Skin of body (tissue), 2 donors: ENCODE results near the gene NRK. TPM values are rescaled to one million over a fixed set of nuclear protein-coding genes. Genes with fewer than 3 reads are reported as not detected.
"Not testable (repeated sequence)": the region's sequence is repeated elsewhere in the genome, so short reads cannot be mapped to it uniquely, and the experiment has no call there.

Experiments used
- DNase-seq: peaks from one replicate; lab custom pipeline; 2025; lab: John Stamatoyannopoulos, UW
- total RNA-seq: library from RNA; depleted of rRNA; stranded (reverse); fragments of >200 nt; gene quantifications from one replicate; pipeline ENCODE4 v1.2.3, GENCODE V29; 2014

The NRK gene
- 36.1 TPM for total RNA-seq

- no peak for DNase-seq
Observed at GRCh38 chrX:105822138-105823091, at the start of gene NRK. TSS of gene NRK (plus strand) at chrX:105822539. CDS start at chrX:105822846, 307 bp downstream.

- DNase-seq = peak; percentile 20
Observed at GRCh38 chrX:105773801-105774200, 48.5 kb upstream of the NRK start.

- no peak for DNase-seq
Observed at GRCh38 chrX:105775679-105776078, 46.7 kb upstream of the NRK start.

GRCh38 chrX:105781804-105782203 is 40.5 kb upstream of the NRK start:
- DNase-seq = peak; percentile 76

- not testable (repeated sequence) for DNase-seq
Observed at GRCh38 chrX:105796877-105797276, 25.5 kb upstream of the NRK start.

- no peak for DNase-seq
Observed at GRCh38 chrX:105803891-105804290, 18.4 kb upstream of the NRK start.

- DNase-seq = not testable (repeated sequence)
Observed at GRCh38 chrX:105805655-105806054, 16.7 kb upstream of the NRK start.

- no peak for DNase-seq
Observed at GRCh38 chrX:105816517-105816916, 5.8 kb upstream of the NRK start.

GRCh38 chrX:105820247-105820646 is 2.1 kb upstream of the NRK start:
- DNase-seq = no peak

- DNase-seq = peak; percentile 10
Observed at GRCh38 chrX:105821471-105822121, 743 bp upstream of the NRK start.

GRCh38 chrX:105823092-105823455 is 735 bp downstream of the NRK start:
- DNase-seq = no peak

- DNase-seq = no peak
Observed at GRCh38 chrX:105829011-105829410, 6.7 kb downstream of the NRK start.

- peak; percentile 28 for DNase-seq
Observed at GRCh38 chrX:105837232-105837631, 14.9 kb downstream of the NRK start.

- DNase-seq = no peak
Observed at GRCh38 chrX:105845631-105846030, 23.3 kb downstream of the NRK start.

- DNase-seq = not testable (repeated sequence)
Observed at GRCh38 chrX:105850100-105850499, 27.8 kb downstream of the NRK start.

GRCh38 chrX:105865709-105866108 is 43.4 kb downstream of the NRK start:
- no peak for DNase-seq

GRCh38 chrX:105869701-105870100 is 47.4 kb downstream of the NRK start:
- DNase-seq = peak; percentile 0

- DNase-seq = no peak
Observed at GRCh38 chrX:105870445-105870844, 48.1 kb downstream of the NRK start.

GRCh38 chrX:105872941-105873340 is 50.6 kb downstream of the NRK start:
- DNase-seq = no peak

- DNase-seq = no peak
Observed at GRCh38 chrX:105874790-105875189, 52.5 kb downstream of the NRK start.

- no peak for DNase-seq
Observed at GRCh38 chrX:105876658-105877057, 54.3 kb downstream of the NRK start.

- DNase-seq = no peak
Observed at GRCh38 chrX:105880491-105880890, 58.2 kb downstream of the NRK start.
